Transverse colon (tissue), 4 donors: ENCODE measurements around the gene ZNF512B.

Source experiments
- CTCF ChIP-seq, 5 experiments: fragments of 200-600 bp in 3 of 5; fragments of 450-650 bp in 2 of 5; sonication (generic) in 3 of 5; IDR thresholded peaks; 1 replicate in 2 of 5; 2 replicates in 3 of 5; pipeline ENCODE4 v1.5.1; 2016 to 2017; ENCODE audit warnings: antibody characterized with exemption in 5 of 5, inconsistent platforms in 3 of 5, mild to moderate bottlenecking in 2 of 5, moderate library complexity in 1 of 5
- EP300 ChIP-seq: sonication (generic); formaldehyde crosslinking; IDR thresholded peaks from one replicate; pipeline ENCODE4 v1.6.1; 2017; ENCODE audit warnings: antibody characterized with exemption, low read depth
- POLR2A ChIP-seq: fragments of 450-650 bp; IDR thresholded peaks from one replicate; pipeline ENCODE4 v1.6.1; 2016; ENCODE audit warnings: antibody characterized with exemption, mild to moderate bottlenecking, moderate library complexity
- POLR2AphosphoS5 ChIP-seq, 3 donors: sonication (generic); formaldehyde crosslinking; IDR thresholded peaks; one replicate each; pipeline ENCODE4 v1.6.1; 2016; ENCODE audit warnings: antibody characterized with exemption in 3 of 3

GRCh38 chr20:63913768-63914167 is 56.0 kb downstream of the ZNF512B start:
- TF ChIP-seq CTCF (IDR thresholded peaks at IDR 0.05) = no peak
- TF ChIP-seq POLR2A = no peak
- TF ChIP-seq POLR2AphosphoS5 (IDR thresholded peaks at IDR 0.05) = no peak
- no peak for TF ChIP-seq EP300
